IPS DF 19.7 (cell line): Measurements from ENCODE around the gene ZNG1A.
"Not testable (repeated sequence)": the region's sequence is repeated elsewhere in the genome, so short reads cannot be mapped to it uniquely, and the experiment has no call there.

ENCODE experiments used
- DNase-seq: peaks from one replicate; pipeline ENCODE4 v3.0.0-alpha.2; 2013; ENCODE audit warnings: low read depth, low spot score

Gene ZNG1A

GRCh38 chr9:178970-179383 lies at the start of gene ZNG1A:
ZNG1A (minus strand) TSS chr9:179056; CDS start chr9:178969, 87 bp downstream.
- DNase-seq, result peak; percentile 3

DNA sequence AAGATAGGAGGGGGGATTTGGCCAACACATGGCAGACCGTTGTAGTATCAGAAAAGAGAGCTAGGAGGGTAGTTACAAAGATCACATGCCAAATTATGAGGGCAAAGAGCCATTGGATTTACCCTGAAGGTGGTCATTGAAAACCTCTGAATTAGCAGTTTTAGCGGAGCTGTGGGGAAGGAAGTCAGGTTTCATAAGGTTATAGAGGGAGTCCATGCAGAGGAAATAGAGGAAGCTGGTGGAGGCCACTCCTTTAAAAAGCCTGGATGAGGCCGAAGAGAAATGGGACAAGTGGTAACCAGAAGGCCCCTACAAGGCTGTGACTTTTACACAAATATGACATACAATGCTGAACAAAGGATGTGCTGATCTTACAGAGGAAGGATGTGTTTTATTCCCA lies 49.0 kb upstream of the ZNG1A start:
- no peak for DNase-seq

- no peak for DNase-seq
Measured at GRCh38 chr9:224582-225520, 46.0 kb upstream of the ZNG1A start.

DNA sequence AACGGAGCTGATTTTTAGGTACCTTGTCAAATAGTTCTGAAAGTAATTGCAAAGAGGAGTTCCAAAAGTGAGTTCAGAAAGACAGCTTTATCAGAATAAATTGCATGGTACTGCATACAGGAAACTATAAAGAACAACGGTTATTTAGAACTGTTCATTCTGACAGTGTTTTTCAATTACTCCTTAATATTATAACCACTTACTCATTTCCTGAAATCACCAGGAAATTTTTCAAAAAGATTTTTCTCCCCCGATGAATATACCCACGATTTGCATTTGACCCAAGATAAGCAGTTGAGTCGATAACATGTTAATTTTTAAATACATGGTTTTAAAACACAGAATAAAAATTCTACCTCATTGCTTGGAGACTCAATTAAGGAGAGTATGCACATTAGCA lies 45.2 kb upstream of the ZNG1A start:
- DNase-seq, result no peak

DNA sequence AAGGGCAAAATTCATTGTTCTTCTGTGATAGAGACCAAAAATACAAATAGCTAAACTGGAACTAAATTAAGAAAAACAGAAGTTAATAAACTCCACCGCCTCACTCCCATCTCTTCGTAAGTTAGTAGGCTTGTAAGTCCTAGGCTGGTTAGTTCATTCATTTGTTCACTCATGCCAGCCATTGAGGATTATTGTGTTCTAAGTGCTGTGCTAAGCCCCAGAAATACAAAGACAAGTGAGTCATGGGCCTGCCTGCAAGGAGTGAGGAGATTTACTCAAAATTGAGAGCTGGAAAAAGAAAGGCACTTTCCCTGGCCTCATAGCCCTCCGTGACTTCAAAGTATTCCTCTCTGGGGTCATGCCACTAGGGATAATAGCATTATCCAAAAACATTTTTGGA lies 44.3 kb upstream of the ZNG1A start:
- DNase-seq, result no peak

- no peak for DNase-seq
Measured at GRCh38 chr9:221989-222776, 43.3 kb upstream of the ZNG1A start.

DNA sequence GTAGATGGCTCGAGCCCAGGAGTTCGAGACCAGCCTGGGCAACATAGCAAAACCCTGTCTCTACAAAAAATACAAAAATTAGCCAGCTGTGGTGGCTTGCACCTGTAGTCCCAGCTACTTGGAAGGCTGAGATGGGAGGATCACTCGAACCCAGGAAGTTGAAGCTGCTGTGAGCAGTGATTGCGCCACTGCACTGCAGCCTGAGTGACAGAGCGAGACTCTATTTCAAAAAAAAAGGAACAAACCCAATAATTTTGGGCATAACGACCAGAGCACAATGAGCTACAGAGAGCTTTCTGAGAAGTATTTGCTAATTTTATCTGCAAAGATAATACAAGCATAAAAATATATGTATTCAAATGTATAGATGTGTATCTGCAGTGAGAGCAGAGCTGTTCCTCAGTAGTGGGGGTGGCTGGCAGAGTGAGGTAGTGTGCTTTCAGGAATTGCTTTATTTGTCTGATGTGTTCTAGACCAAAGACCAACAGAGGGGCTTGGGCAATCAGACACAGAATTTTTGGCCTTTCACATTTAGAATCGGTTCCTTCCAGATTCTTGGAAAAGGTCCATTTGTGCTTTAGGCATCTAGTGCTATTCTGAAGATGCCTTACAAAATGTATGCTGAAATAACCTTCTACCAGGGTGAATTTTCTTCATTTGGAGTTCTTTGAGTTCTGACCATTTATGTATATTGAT lies 41.0 kb upstream of the ZNG1A start:
- no peak for DNase-seq

DNA sequence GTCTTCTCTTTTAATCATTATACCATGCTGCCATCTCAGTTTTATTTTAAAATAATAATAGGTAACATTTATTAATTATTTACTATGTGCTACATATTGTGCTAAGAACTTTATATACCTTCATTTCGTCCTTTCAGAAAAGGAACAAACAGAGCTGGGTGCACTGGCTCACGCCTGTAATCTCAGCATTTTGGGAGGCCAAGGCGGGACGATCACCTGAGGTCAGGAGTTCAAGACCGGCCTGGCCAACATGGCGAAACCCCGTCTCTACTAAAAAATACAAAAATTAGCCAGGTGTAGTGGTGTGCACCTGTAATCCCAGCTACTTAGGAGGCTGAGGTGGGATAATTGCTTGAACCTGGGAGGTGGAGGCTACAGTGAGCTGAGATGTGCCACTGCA lies 40.2 kb upstream of the ZNG1A start:
- not testable (repeated sequence) for DNase-seq

DNA sequence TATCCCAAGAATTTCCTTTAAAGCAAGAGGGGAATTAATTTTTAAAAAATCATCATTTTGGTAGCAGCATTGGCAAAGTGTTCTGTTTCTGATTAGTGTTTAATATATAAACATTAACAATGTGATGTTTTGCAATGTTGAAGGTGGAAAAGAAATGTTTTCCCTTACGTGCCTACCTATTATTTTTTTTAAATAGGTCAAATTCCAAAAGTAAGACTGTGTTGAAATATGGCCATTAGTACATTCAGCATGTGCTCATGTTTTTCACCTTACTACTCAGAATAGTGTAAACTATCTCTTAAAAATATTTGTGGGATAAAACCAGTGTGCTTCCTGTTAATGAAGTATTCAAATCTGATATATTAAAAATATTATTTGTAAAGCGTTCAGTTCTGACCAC lies 39.1 kb upstream of the ZNG1A start:
- DNase-seq, result no peak

DNA sequence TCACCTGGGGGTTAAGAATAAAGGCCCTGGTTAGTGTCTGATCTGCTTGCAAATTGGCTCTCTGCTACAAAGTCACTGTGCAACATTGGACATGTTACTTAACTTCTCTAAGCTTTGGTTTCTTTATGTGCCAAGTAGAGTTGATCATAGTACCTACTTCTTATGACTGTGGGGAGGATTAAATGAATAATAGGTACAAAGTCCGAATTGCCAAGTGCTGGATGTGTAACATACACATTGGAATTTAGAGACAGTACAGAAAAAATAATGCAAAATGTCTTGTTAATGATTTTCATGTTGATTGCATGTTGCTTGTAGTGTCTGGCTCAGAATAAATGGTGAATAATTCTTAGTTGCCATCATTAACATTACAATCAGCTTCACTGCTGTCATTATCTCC lies 38.0 kb upstream of the ZNG1A start:
- no peak for DNase-seq

- no peak for DNase-seq
Measured at GRCh38 chr9:215631-216155, 36.8 kb upstream of the ZNG1A start.

DNA sequence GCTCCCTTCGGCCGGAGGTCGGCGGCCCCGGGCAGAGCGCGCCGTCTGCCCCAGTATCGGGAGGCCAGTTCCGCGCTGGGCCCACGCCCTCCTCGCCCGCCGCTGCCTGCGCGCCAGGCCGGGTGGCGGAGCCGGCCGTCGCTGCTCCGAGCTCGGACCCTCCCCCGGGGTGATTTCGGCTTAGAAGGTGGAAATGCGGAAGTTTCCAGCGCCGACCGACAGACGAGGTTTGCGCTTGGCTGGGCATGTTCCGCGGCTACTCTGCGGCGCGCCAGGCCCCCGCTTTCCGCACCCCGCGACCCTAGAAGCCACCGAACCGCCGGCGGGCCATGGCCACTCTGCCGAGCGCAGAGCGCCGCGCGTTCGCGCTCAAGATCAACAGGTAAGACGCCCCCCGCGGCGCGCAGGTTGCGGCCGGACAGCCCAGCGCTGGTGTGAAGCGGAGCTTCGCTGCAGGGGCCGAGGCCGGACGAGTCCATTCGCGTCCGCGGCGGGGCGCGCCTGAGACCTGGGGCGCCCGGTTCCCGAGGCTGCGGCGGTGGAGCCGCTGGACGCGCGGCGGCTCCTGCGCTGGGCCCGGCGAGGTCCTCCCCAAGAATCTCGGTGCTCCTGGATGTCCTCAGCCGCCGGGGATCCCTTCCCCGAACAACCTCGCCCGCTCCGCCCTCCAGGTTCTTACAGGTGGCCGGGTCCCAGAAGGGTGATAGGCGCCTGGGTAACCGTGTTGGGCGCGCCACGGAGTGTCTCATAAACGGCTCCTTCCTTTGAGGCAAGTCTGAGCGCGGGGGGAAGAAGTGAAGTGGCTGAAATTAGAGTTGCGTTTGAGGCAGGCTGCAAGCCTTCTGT lies 36.0 kb upstream of the ZNG1A start, which contains the start of gene DOCK8:
DOCK8 (plus strand) TSS at position 218 of the 846 bp plus-strand sequence; CDS start at position 330, 112 bp downstream.
- DNase-seq, result no peak

DNA sequence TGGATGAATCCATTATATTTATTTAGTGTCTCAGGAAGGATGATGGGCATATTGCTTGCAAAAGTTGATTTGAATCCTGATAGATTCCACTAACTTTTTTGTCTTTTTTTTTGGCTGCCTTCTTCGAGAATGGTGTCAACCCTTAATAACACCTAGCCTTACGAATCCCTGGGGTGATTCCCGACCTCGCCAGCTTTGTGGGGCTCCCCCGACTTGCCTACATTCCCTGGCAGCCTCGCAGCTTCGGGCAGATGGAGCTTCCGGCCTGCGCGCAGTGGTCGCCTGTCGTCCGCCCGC lies 35.4 kb upstream of the ZNG1A start:
- no peak for DNase-seq

GRCh38 chr9:213901-214300 lies 35.0 kb upstream of the ZNG1A start:
- DNase-seq, result not testable (repeated sequence)

GRCh38 chr9:212297-212696 lies 33.4 kb upstream of the ZNG1A start:
- DNase-seq, result no peak

DNA sequence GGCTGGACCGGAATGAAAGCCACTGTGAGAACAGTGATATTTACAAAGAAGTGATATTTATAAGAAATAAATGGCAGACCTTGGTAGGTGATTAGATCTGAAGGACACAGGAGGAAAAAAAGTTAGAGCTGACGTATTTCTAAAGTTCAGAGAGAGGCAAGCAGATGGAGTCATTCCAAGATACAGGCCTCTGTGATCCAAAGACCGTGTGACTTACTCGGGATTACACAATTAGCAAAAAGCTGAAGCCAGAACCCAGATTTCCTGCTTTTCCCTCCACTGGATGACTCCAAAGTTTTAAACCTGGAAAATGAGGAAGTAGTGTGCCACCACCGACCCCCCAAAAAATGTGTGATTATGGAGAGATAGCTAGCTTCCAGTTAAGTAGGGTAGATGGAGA lies 32.7 kb upstream of the ZNG1A start:
- no peak for DNase-seq

- no peak for DNase-seq
Measured at GRCh38 chr9:211036-211435, 32.2 kb upstream of the ZNG1A start.

GRCh38 chr9:209143-209758 lies 30.4 kb upstream of the ZNG1A start:
- DNase-seq, result no peak

- DNase-seq, result no peak
Measured at GRCh38 chr9:206481-206880, 27.6 kb upstream of the ZNG1A start.

- not testable (repeated sequence) for DNase-seq
Measured at GRCh38 chr9:199601-200000, 20.7 kb upstream of the ZNG1A start.
